K562 (cell line): ENCODE data around the gene CHMP5. TPM values are rescaled to one million over a fixed set of nuclear protein-coding genes. Genes with fewer than 3 reads are reported as not detected.

Experiments
- ATAC-seq: fragments of 200-7000 bp; cut with Tn5 transposase; 3 replicates; pipeline ENCODE4 v1.9.1; 2020; ENCODE audit warnings: moderate library complexity
- BruUV-seq: library from RNA; stranded (reverse); fragments of 400-500 nt; replicated peaks from 2 replicates; lab custom pipeline; 2021; lab: Mats Ljungman, UMichigan
- CTCF ChIA-PET: fragments of 300-600 bp; formaldehyde crosslinking; extraction: SDS; loops from one replicate; lab custom pipeline; 2021; ENCODE audit warnings: low intra/inter-chr PET ratio; lab: Yijun Ruan, JAX
- POLR2A ChIA-PET: fragments of 300-600, 350-650 bp; sonication (Branson Sonifier 250); formaldehyde crosslinking; extraction: SDS; loops from one replicate; lab custom pipeline; 2021; ENCODE audit warnings: antibody characterized with exemption, inconsistent platforms; lab: Yijun Ruan, JAX
- DNase-seq, 4 experiments: peaks; one replicate each; pipeline versions ENCODE4 v3.0.0 to v3.0.0-alpha.2; 2011 to 2018; ENCODE audit warnings: low spot score in 3 of 4, mixed read lengths in 3 of 4; ENCODE audit errors: extremely low read depth in 1 of 4
- FAIRE-seq: peaks from 2 replicates; lab custom pipeline; 2011; peaks lifted over from hg19 to GRCh38; lab: Jason Lieb, UNC
- H2AFZ ChIP-seq: 2 replicates; pipeline ENCODE4 v1.6.0; 2011; ENCODE audit warnings: low read depth, low read length, control low read depth, inconsistent platforms
- H3K27ac ChIP-seq: fragments of 200-600 bp; 3 replicates; pipeline ENCODE4 v1.8.0; 2011; ENCODE audit warnings: low read depth, mild to moderate bottlenecking, control low read depth, inconsistent platforms, low read length, moderate library complexity, mixed read lengths; ENCODE audit errors: extremely low read depth
- H3K27me3 ChIP-seq, 2 experiments: fragments of 300-600 bp in 1 of 2; 2 replicates in 1 of 2; 3 replicates in 1 of 2; pipeline versions ENCODE4 v1.6.0 to v1.8.0; 2011; ENCODE audit warnings: inconsistent platforms in 2 of 2, low read length in 2 of 2, mild to moderate bottlenecking in 1 of 2, mixed read lengths in 1 of 2, moderate library complexity in 1 of 2; ENCODE audit not compliant: control insufficient read depth in 2 of 2, insufficient read depth in 2 of 2
- H3K36me3 ChIP-seq: fragments of 300-600 bp; 3 replicates; pipeline ENCODE4 v1.8.0; 2011; ENCODE audit warnings: mild to moderate bottlenecking, low read length, inconsistent platforms; ENCODE audit not compliant: control insufficient read depth, insufficient read depth
- H3K4me1 ChIP-seq, 2 experiments: fragments of 200-600 bp in 1 of 2; replicated peaks in 1 of 2; 2 replicates in 1 of 2; 3 replicates in 1 of 2; pipeline versions ENCODE4 v1.5.1 to v1.8.0; 2011; ENCODE audit warnings: inconsistent platforms in 2 of 2, low read length in 2 of 2, mild to moderate bottlenecking in 1 of 2, mixed read lengths in 1 of 2, moderate library complexity in 1 of 2; ENCODE audit not compliant: control insufficient read depth in 2 of 2, insufficient read depth in 2 of 2
- H3K4me2 ChIP-seq: 2 replicates; pipeline ENCODE4 v1.6.1; 2011; ENCODE audit warnings: low read length, control low read depth, inconsistent platforms, mixed read lengths; ENCODE audit not compliant: insufficient read depth
- H3K4me3 ChIP-seq: fragments of 200-600 bp; sonication (generic), shearing (Covaris generic); 2 replicates; pipeline ENCODE4 v1.5.1; 2016; ENCODE audit warnings: control low read depth, inconsistent platforms
- H3K79me2 ChIP-seq: fragments of 200-600 bp; 3 replicates; pipeline ENCODE4 v1.8.0; 2011; ENCODE audit warnings: low read length, inconsistent platforms; ENCODE audit not compliant: control insufficient read depth, insufficient read depth
- H3K9ac ChIP-seq, 2 experiments: 2 replicates each; pipeline versions ENCODE4 v1.6.0 to v1.6.1; 2011; ENCODE audit warnings: low read depth in 2 of 2, low read length in 2 of 2, control low read depth in 1 of 2, inconsistent platforms in 1 of 2, mild to moderate bottlenecking in 1 of 2, mixed read lengths in 1 of 2; ENCODE audit not compliant: insufficient read depth in 1 of 2
- H3K9me1 ChIP-seq: one replicate; pipeline ENCODE4 v1.6.0; 2011; ENCODE audit warnings: inconsistent platforms, mild to moderate bottlenecking, low read length, moderate library complexity; ENCODE audit not compliant: control insufficient read depth, insufficient read depth
- H3K9me3 ChIP-seq: replicated peaks from 2 replicates; pipeline ENCODE4 v1.5.1; 2011; ENCODE audit warnings: low read depth, low read length, inconsistent platforms; ENCODE audit not compliant: control insufficient read depth, insufficient read depth
- H4K20me1 ChIP-seq: replicated peaks from 2 replicates; pipeline ENCODE4 v1.6.1; 2011; ENCODE audit warnings: low read length, inconsistent platforms, mixed read lengths; ENCODE audit not compliant: control insufficient read depth, insufficient read depth
- BHLHE40 ChIP-seq: IDR thresholded peaks from 2 replicates; pipeline ENCODE4 v1.6.1; 2011; ENCODE audit warnings: low read length, improper control_type of control experiment
- HMG20A ChIP-seq: fragments of 450-650 bp; formaldehyde crosslinking; conservative IDR thresholded peaks from 2 replicates; pipeline ENCODE4 v1.4.0; 2020; ENCODE audit warnings: mild to moderate bottlenecking, mixed read lengths
- ILK ChIP-seq: fragments of 450-650 bp; IDR thresholded peaks from 2 replicates; pipeline ENCODE4 v1.6.1; 2016; ENCODE audit warnings: missing genetic modification characterization, low read depth, mild to moderate bottlenecking, missing compliant biosample characterization, moderate library complexity, borderline replicate concordance
- KAT8 ChIP-seq: fragments of 450-650 bp; IDR thresholded peaks from 2 replicates; pipeline ENCODE4 v1.6.1; 2016; ENCODE audit warnings: low read depth, mild to moderate bottlenecking
- LEF1 ChIP-seq: fragments of 450-650 bp; IDR thresholded peaks from 2 replicates; pipeline ENCODE4 v1.6.1; 2016; ENCODE audit warnings: mild to moderate bottlenecking
- PML ChIP-seq: IDR thresholded peaks from 2 replicates; pipeline ENCODE4 v1.6.1; 2012; ENCODE audit warnings: low read length, inconsistent platforms
- RNF2 ChIP-seq: sonication (generic); IDR thresholded peaks from 2 replicates; pipeline ENCODE4 v1.6.1; 2016
- SP1 ChIP-seq: sonication (generic); formaldehyde crosslinking; IDR thresholded peaks from 2 replicates; pipeline ENCODE4 v1.8.1; 2022; ENCODE audit warnings: mild to moderate bottlenecking, missing genetic modification reagents
- TRIM24 ChIP-seq, 2 experiments: fragments of 450-650 bp; IDR thresholded peaks; 2 replicates each; pipeline ENCODE4 v1.6.1; 2016
- ZHX1 ChIP-seq: fragments of 150-350 bp; conservative IDR thresholded peaks from 2 replicates; pipeline ENCODE4 v1.6.1; 2014; ENCODE audit warnings: low read length
- ZNF184 ChIP-seq: sonication (generic); formaldehyde crosslinking; IDR thresholded peaks from 2 replicates; pipeline ENCODE4 v1.5.0; 2020; ENCODE audit warnings: missing genetic modification reagents
- ZNF224 ChIP-seq: sonication (generic); formaldehyde crosslinking; IDR thresholded peaks from 2 replicates; pipeline ENCODE4 v1.8.0; 2022; ENCODE audit warnings: mild to moderate bottlenecking, missing genetic modification reagents
- ZNF324 ChIP-seq: fragments of 250-450 bp; sonication (Bioruptor Pico); IDR thresholded peaks from 2 replicates; pipeline ENCODE4 v1.4.0; 2020; ENCODE audit warnings: mild to moderate bottlenecking
- ZNF445 ChIP-seq: fragments of 250-450 bp; sonication (Bioruptor Pico); IDR thresholded peaks from 2 replicates; pipeline ENCODE4 v1.4.0; 2020; ENCODE audit warnings: low read depth, mild to moderate bottlenecking, moderate library complexity
- WGBS: fragments of 100-300 bp; shearing (Covaris generic); methylation state at CpG from one replicate; pipeline ENCODE4 v1.1.6; 2016; ENCODE audit warnings: low coverage, mixed read lengths; ENCODE audit not compliant: insufficient coverage; ENCODE audit errors: missing lambda C conversion rate; 5-methylcytosine and 5-hydroxymethylcytosine counted together
- in situ Hi-C: fragments of 300-500 bp; cut with MboI; formaldehyde crosslinking; loops from 4 replicates; pipeline ENCODE4 v1.15.0; 2018; ENCODE audit warnings: inconsistent platforms, mixed read lengths
- intact Hi-C: fragments of 100-400 bp; cut with micrococcal nuclease; formaldehyde crosslinking; loops from 2 replicates; pipeline ENCODE4 v1.14.2; 2022
- polyA plus RNA-seq, 8 experiments: library from polyadenylated mRNA; depleted of rRNA in 4 of 8; stranded (reverse) in 5 of 8; unstranded in 3 of 8; fragments of >200 nt; fragmentation: Nextera tagmentation in 2 of 8; fragmentation: Illumina TruSeq in 1 of 8; extraction: Ambion mirVana in 2 of 8; extraction: Trizol in 1 of 8; gene quantifications; 2 replicates each; pipeline versions ENCODE4 v1.2.1 to v1.2.3, GENCODE V29; 2011 to 2014; ENCODE audit warnings: inconsistent platforms in 1 of 8, missing spikeins in 1 of 8
- total RNA-seq, 7 experiments: library from RNA; depleted of rRNA in 6 of 7; stranded (reverse); fragments of >200 nt in 6 of 7; fragmentation: Illumina TruSeq in 2 of 7; extraction: Trizol in 2 of 7; gene quantifications; 2 replicates each; pipeline versions ENCODE4 v1.2.1 to v1.2.3, GENCODE V29; 2011 to 2021; ENCODE audit warnings: low replicate concordance in 1 of 7

CHMP5 gene
- total and polyA plus RNA-seq, 9 of the 15 experiments (the other 6 are each of a cell fraction or from before 2014, with no cell fraction given) = 36.0 to 105 (median 54.9) TPM

- peaks cover 82% of the 10 kb centered on the region for H3K36me3 ChIP-seq
- no peak for DNase-seq
- peaks cover 11 to 19% of the 10 kb centered on the region in 2 experiments; a peak in 4 of 5 replicates for H3K4me1 ChIP-seq
- H3K27ac ChIP-seq = no peak overlapping the region; the same call in 2 of the 3 replicates
- no peaks in the 10 kb centered on the region for H3K27me3 ChIP-seq
- 0 out of 2 replicates have a peak, but pooled peaks cover 20% of the 10 kb centered on the region for H4K20me1 ChIP-seq
- BruUV-seq = no TSS peak
- intact Hi-C loops = no loop called here
- no peaks in the 10 kb centered on the region for H3K9me1 ChIP-seq
- no peaks in the 10 kb centered on the region for H3K9me3 ChIP-seq
- H3K4me3 ChIP-seq = no peak overlapping the region
- peaks cover 96% of the 10 kb centered on the region for H3K79me2 ChIP-seq
- no peak overlapping the region for H2AFZ ChIP-seq
- H3K9ac ChIP-seq = no peak overlapping the region
- no peak for ATAC-seq
- ChIA-PET CTCF (no interaction called here), POLR2A (no interaction called here)
- no peak for TF ChIP-seq ZHX1
- no peak for TF ChIP-seq PML
- no peak for TF ChIP-seq ILK
- no peak for TF ChIP-seq RNF2
- TF ChIP-seq ZNF184 (CRISPR knock-in tag) = no peak
- no peak for TF ChIP-seq BHLHE40
- TF ChIP-seq ZNF224 (CRISPR knock-in tag) = no peak
- TF ChIP-seq SP1 (CRISPR knock-in tag) = no peak
- no peak for TF ChIP-seq ZNF445 (CRISPR knock-in tag)
- TF ChIP-seq TRIM24 (IDR thresholded peaks at IDR 0.05) = no peak
- TF ChIP-seq ZNF324 (CRISPR knock-in tag) = no peak
- TF ChIP-seq HMG20A (CRISPR knock-in tag) = no peak
- no peak for TF ChIP-seq KAT8
- no peak for TF ChIP-seq LEF1
- in situ Hi-C loops = no loop called here
- H3K4me2 ChIP-seq = no peak overlapping the region
- WGBS = 90% methylated on average over 7 of the region's 12 CpGs
- FAIRE-seq = no peak
Observed at GRCh38 chr9:33294670-33295432, 30.0 kb downstream of the CHMP5 start.
